Measurements from ENCODE around the gene EXOSC9. TPM values are rescaled to one million over a fixed set of nuclear protein-coding genes. Genes with fewer than 3 reads are reported as not detected.

The EXOSC9 gene
- total and polyA plus RNA-seq, 2 experiments from 2014 or later, result 71.9 to 105 TPM

- Histone ChIP-seq H2AFZ (no peak overlapping the region), H3K36me3 (ENCODE audit: insufficient read depth) (no peaks in the 10 kb centered on the region), H3K4me2 (no peak overlapping the region), H3K4me1 (ENCODE audit: insufficient read depth) (no peaks in the 10 kb centered on the region), H3K79me2 (replicated peaks; ENCODE audit: insufficient read depth) (no peaks in the 10 kb centered on the region), H3K27ac (ENCODE audit: low read depth) (no peak overlapping the region), H3K4me3 (no peak overlapping the region), H4K20me1 (replicated peaks; ENCODE audit: insufficient read depth) (no peaks in the 10 kb centered on the region), H3K9me2 (ENCODE audit: insufficient read depth) (no peaks in the 10 kb centered on the region), H3K27me3 (ENCODE audit: insufficient read depth) (peaks cover 6% of the 10 kb centered on the region; the same call in 1 of the 2 replicates), H3F3A (replicated peaks; ENCODE audit: low read depth) (no peaks in the 10 kb centered on the region)
- H3K27ac Mint-ChIP-seq, result no peak overlapping the region
- H3K27me3 Mint-ChIP-seq (ENCODE audit: insufficient read depth, low read depth, poor library complexity), result peaks cover 2% of the 10 kb centered on the region
- H3K4me3 Mint-ChIP-seq, result no peak overlapping the region
- no peaks in the 10 kb centered on the region for H3K36me3 Mint-ChIP-seq (ENCODE audit: low read depth)
- DNase-seq (ENCODE audit: low spot score) (no peak), ATAC-seq (peak; percentile 45)
- peaks cover 15% of the 10 kb centered on the region for H3K4me1 Mint-ChIP-seq
- TF ChIP-seq EZH2phosphoT487 (IDR thresholded peaks at IDR 0.05; ENCODE audit: unreplicated experiment) (no peak), REST (IDR thresholded peaks at IDR 0.05; ENCODE audit: unreplicated experiment) (no peak), EZH2 (IDR thresholded peaks at IDR 0.05; ENCODE audit: low read depth, unreplicated experiment) (no peak), ZNF462 (CRISPR knock-in tag; IDR thresholded peaks at IDR 0.05) (no peak), NANOG (IDR thresholded peaks at IDR 0.05; ENCODE audit: borderline replicate concordance) (no peak), CTCF (conservative IDR thresholded peaks at IDR 0.05; ENCODE audit: low read depth in 2 of 2) (no peak), ZNF331 (CRISPR knock-in tag; IDR thresholded peaks at IDR 0.05; ENCODE audit: low read depth) (no peak), STAT1 (IDR thresholded peaks at IDR 0.05; ENCODE audit: unreplicated experiment) (no peak), POLR2AphosphoS5 (IDR thresholded peaks at IDR 0.05; ENCODE audit: low read depth) (no peak), ZNF114 (CRISPR knock-in tag; IDR thresholded peaks at IDR 0.05) (no peak), ETS1 (IDR thresholded peaks at IDR 0.05) (no peak), JUNB (IDR thresholded peaks at IDR 0.05; ENCODE audit: unreplicated experiment) (no peak), CREB1 (CRISPR knock-in tag; IDR thresholded peaks at IDR 0.05; ENCODE audit: low read depth) (no peak)
- H3K9me3 Mint-ChIP-seq, result no peaks in the 10 kb centered on the region
Observed at GRCh38 chr4:121773883-121774282, 27.2 kb upstream of the EXOSC9 start.

All from GM23338 (cell line).